ENCODE data around the gene CDCP2.
A peak's percentile ranks its signal among the peaks of the same experiment; 100 is the strongest.

The CDCP2 gene

DNA sequence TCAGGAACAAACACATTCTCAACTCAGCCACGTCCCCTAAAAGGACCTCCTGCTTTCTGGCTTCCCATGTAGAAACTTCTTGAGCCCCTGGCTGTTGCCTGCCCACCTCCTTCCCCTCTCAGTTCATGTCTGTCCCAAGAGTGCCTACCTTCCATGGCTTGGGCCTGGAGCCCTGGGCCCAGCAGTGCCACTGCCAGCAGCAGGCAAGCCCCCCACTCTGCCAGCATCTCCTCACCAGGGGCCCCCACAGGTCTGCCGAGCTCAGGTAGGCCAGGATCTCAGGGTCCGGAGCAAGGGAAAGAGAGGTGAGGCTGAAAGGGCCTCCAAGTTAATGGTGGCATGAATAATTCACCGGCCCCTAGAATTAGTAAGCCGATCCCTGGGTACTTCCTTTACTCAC, at the start of gene CDCP2:
TSS of gene CDCP2 (minus strand) at position 305 of the 400 bp plus-strand sequence. CDS start at position 227, 78 bp downstream.
- no peak for DNase-seq

DNA sequence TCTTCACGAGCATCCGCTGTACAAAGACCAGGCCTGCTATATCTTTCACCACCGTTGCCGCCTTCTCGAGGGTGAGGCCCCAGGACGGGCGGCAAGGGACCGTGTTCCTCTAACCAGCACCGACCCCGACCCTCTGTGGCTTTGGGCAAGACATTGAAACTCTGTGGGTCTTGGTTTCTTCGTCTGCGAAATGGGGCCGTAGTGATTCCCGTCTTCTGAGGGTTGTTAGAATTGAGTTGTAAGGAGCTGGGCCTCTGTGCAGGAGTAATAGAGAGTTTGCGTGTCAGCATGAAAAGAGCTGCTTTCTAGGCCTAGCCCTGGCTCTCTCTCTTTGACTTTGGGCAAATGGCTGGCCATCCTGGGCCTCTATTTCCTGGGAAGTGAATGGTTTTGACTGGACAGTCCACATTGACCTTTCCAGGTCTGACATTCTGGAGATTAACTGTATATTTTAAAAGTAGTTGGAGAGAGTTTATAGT, 47.8 kb upstream of the CDCP2 start:
- no peak for DNase-seq

DNA sequence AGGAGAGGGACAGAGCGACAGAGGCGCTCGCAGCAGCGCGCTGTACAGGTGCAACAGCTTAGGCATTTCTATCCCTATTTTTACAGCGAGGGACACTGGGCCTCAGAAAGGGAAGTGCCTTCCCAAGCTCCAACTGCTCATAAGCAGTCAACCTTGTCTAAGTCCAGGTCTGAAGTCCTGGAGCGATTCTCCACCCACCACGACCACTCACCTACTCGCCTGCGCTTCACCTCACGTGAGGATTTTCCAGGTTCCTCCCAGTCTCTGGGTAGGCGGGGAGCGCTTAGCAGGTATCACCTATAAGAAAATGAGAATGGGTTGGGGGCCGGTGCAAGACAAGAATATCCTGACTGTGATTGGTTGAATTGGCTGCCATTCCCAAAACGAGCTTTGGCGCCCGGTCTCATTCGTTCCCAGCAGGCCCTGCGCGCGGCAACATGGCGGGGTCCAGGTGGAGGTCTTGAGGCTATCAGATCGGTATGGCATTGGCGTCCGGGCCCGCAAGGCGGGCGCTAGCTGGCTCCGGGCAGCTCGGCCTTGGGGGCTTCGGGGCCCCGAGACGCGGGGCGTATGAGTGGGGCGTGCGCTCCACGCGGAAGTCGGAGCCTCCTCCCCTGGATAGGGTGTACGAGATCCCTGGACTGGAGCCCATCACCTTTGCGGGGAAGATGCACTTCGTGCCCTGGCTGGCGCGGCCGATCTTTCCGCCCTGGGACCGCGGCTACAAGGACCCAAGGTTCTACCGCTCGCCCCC, 47.1 kb upstream of the CDCP2 start, which contains the start of the genes CYB5RL and MRPL37:
TSS of gene CYB5RL (minus strand) at position 266 of the 754 bp plus-strand sequence. CDS start 4,414 bp downstream, outside the sequence.
TSS of gene MRPL37 (plus strand) at position 403 of the 754 bp plus-strand sequence. CDS start at position 480, 77 bp downstream.
- peak; percentile 93 for DNase-seq

DNA sequence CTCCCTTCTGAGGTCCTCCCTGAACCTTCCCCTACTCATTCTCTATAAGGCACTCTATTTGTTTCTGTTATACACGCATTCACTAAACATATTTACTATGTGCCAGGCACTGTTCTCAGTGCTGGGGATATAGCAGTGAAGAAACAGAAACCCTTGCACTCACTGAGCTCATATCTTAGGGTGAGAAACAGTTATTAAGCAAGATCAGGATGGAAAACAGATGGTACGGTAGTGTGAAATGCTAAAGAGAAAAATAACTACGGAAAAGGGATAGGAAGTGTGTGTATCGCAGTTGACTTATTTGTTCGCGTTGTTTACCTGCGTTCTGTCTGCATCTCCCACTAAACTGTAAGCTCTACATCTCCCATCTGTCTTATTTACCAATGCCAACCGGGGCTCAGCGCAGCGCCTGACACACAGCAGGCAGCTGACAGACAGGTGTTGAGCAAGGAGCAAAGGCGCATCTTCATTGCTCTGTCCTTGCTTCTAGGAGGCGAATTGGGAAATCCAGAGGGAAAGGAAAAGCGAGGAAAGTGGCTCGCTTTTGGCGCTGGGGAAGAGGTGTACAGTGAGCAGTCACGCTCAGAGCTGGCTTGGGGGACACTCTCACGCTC, 46.5 kb upstream of the CDCP2 start:
- DNase-seq = no peak

DNA sequence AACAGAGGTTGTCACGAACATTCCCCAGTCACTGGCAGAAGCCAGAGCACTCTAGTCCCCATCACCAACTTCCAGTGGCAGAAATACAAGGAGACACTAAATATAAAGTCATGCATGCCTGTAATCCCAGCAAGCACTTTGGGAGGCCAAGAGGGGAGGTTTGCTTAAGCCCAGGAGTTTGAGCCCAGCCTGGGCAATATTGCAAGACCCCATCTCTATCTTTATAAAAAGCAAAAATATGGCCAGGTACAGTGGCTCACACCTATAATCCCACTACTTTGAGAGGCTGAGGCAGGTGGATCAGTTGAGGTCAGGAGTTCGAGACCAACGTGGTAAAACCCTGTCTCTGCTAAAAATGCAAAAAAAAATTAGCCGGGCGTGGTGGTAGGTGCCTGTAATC, 40.7 kb upstream of the CDCP2 start:
- DNase-seq = no peak

DNA sequence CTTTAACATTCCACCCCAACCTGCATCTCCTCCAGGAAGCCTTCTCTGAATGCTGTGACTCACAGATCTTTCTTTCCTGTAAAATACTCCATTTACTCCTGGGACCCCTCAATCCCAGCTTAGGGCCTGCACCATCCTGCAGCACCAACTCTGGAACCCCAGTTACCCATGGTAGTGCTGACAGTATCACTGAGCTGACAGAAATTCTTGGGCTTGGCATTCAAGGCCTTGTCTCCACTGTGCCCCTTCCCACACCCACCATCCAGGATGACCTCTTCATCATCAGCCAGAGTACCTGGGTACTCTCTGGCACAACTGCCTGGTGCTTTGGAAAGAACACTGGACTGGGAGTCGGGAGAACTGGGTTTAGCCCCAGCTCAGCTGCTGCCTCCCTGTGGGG, 38.7 kb upstream of the CDCP2 start:
- no peak for DNase-seq

DNA sequence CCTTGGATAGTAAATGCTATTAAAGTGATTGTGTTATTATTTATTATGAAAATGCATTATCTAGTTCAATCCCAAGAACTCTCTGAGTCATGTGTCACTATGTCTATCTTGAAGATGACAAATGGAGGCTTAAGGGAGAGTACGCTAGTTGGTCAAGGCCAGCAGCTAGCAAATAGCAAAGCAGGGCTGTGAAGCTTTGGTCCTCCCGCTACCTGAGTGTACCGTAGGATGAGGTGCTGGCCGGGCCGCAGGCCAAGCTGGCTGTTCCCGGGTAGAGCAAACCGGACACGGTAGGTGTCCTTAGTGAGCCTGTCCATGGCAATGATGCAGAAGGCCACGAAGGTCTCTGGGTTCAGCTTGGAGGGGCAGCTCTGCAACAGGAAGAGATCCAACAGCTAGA, 37.7 kb upstream of the CDCP2 start:
- DNase-seq = no peak

DNA sequence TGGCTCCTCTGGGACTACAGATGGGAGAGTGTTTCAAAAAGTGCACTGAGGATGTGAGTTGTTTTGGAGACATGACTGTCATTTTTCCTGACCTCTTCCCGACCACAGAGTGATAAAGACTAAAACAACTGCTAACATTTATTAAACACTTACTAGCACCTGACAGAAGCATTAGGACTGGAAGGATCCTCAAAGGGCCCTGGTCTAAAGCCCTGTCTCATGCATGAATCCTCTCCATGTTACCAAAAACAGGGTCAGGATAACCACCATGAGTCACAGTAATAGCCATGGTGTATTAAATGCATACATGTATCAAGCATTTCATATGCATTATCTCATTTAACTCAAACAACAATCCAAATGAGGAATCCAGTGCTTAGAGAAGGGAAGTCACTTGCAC, 35.5 kb upstream of the CDCP2 start:
- DNase-seq = no peak

DNA sequence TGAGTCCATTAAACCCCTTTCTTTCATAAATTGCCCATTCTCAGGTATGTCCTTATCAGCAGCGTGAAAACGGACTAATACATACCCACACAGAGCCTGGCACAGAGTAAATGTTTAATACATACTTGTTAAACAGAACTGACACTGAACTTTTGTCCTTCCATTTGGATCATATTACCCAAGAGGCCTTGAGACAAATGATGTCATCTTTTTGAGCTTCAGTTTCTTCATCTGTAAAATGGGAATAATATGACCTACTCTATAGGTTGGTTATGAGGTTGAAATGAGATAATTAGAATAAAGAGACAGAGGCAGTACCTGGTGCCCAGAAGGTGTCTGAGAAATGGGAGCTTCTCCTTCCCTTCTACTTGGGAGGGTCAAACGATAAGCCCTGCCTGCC, 33.3 kb upstream of the CDCP2 start:
- no peak for DNase-seq

DNA sequence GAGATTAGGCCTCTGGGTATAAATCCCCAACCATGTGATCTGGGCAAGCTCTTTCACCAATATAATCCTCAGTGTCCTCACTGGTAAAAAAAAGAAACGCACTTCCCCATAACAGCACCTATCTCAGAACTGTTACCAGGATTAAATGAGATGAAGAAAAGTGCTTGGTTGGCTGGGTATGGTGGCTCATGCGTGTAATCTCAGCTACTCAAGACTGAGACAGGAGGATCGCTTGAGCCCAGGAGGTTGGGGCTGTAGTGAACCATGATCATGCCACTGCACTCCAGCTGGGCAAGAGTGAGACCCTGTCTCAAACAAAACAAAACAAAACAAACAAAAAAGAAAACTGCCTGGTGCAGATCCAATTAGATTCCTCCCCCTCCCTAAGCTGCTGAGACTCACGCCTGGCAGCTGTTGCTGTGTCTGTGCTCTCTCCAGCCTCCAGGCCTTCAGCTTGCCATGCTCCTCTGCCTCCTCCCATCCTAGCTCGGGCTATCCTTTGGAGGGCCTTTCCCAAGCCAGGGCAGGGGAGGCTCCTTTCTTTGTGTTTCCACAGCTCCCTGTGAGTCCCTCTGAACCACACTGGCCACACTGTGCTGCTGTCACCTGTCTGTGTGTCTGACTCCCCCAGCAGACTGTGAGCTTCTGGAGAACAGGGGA, 28.0 kb upstream of the CDCP2 start:
- DNase-seq = no peak

DNA sequence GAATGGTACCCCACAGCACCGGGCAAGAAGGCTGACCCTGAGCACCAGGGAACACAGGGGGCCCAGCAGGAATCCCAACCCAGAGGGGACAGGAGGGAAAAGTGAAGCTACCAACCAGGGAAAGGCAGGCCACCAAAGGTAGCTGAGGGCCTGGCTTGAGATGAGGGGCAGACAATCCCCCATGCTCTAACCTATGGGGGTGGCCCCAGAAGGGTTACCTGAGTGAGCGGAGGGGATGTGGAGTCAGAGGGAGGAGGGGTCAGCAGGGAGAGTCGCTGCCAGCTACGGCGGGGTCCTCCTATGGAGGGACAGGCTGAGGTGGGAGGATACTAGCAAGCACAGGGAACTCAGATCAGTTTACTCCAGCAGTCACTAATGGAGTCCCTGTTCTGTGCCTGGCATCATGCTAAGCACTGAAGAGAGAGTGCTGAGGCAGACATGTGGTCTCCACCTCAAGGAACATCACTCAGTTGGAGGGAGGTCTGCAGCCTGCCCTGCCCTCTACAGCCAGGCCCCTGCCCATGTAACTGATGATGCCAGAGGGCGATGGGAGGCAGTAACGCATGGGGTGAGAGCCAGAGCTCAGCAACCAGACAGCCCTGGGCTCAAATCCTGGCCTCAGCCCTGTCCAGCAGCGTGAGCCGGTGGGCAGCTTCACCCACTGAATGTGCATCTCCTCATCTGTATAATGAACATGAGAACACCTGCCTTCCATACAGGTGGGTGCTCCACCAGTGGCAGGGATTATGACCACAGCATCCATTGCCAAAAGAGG, 25.7 kb upstream of the CDCP2 start:
- no peak for DNase-seq

DNA sequence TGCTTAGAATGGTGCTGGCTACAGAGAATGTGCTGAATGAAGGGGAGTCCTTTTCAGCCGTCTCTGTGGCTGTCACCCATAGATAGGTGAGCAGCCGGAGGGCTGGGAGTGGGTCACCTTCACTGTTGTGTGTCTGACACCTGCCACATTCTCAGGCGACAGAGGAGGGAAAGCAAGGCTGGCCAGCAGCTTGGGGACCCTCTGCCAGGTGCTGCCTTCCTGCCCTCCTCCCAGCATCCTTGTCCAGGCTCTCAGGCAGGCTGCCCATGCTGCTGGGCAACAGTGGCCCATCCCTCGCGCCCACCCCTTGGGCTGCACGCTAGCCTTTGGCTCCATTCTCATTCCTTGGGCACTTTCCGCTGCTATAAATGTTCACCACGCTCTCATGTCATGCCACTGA, 24.9 kb upstream of the CDCP2 start:
- no peak for DNase-seq

DNA sequence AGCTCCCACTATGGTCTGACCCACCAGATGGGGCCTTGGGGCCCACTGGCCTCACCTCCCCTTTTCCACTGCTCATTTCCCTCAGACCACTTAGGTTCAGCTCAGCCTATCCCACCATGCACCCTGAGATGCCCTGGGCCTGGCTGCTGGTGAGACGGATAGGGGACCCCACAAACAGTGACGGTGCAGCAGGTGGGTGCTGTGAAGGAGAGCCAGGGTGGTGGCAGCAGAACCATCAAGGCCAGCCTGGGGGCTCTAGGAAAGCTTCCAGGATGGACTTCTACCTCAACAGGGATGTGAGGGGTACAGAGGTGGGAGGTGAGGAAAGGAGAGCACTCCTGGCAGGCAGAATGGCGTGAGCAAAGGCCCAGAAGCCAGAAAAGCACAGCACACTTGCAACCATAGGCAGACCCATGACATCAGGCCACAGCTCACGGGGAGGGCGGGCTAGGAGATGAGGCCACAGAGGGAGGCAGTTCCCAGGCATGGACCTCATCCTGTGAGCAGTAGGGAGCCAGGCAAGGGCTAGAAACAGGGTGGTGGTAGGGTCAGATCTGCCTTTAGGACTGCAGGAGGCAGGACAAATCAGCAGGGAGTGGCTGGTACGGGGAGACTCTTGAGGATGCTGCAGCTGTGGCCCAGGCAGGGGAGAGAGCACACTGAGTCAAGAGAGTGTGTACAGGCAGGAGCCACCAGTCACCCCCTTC, 24.0 kb upstream of the CDCP2 start:
- no peak for DNase-seq

DNA sequence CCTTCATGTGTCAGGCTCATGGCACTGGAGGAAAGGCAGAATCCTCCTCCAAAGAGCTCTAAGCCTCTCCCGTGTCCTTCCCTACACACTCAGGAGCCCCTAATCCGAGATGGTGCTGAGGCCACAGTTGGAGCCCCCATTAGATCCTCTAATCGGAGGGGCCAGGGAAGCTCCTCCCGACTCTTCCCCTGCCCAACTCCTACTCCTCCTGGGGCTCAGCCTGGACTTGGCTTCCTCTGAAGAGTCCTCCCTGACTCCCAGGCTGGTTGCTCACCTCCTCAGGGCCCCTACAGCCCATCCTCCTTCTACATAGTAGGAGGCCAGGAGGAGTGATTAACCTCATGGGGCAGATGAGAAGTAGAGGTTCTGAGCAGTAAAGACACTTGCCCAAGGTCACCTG, 21.3 kb upstream of the CDCP2 start:
- DNase-seq = no peak

DNA sequence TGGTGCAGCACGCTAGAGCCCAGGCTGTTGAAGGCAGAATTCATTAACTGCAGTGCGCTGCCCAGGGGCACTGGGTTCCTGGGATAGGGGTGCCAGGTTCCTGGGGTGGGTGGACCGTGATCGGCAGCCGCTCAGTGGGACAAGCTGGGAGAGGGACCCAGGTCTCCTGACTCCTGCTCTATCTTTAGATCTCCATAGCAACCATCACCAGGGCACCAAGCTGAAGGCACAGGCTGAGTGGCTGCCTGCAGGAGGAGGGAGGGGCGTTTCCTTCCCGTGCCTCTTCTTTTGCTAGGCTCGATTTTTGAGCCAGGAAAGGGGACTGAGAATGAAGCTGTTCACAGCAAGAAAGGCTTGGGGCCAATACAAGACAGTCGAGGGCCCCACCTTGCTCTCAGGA, 20.9 kb upstream of the CDCP2 start:
- no peak for DNase-seq

DNA sequence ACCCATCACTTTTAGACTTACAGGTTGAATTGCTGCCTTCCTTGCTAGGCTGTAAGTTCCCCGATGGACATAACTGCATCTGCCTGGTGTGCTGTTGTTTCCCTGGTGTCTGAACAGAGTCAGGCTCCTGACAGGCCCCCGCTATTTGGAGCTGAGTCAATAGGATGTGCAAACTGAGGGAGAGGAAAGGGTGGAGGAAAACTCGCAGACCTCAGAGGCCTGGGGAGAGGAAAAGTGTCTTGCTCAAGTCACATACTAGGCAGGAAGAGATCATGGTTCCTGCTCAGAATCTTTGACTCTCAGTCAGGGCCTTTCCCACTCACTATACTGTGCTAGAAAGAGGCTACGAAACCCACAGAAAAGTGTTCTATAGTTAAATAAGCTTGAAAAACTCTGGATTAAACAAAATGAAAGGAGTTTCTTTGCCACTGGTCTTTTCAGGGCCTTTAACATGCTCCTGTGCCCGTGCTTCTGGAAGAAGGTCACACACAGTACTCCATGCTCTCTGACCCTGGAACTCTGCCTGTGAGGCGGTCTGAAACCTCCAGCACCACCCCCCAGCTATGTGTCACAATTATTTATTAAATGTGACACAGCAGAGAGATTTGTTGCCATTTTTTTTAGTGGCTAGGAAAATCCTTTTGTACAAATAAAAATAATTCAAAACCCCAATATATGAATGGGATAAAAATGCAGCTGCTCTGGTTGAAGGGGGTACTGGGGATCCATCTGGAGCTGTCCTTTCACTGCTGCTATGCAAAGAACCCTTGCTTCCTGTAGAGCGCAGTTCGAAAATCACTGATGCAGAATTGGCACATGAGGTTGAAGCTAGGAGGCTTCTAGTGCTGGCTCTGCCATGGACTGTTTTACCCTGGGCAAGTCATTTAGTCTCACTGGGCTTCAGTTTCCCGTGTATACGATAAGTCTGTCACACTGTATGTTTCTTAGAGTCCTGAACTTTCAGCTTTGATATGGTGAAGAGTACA, 20.1 kb upstream of the CDCP2 start:
- DNase-seq = no peak

DNA sequence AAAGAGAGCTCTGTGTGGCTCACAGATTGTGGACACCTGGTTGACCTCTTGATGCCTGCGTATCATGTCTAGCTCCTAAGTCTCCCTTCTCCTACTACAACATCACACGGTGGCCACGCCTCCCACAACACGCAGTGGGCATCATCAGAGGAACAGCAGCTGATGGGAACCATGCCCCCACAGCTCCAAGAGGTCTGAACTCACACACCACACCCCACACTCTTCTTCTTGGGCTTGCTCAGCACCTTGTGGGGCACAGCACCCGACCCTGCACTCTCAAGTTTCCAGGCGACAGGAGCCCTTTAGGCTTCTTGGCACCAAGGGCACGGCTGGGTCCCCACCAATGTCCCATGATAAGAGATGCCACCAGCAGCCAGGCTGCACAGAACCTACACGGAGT, 18.8 kb upstream of the CDCP2 start:
- no peak for DNase-seq

DNA sequence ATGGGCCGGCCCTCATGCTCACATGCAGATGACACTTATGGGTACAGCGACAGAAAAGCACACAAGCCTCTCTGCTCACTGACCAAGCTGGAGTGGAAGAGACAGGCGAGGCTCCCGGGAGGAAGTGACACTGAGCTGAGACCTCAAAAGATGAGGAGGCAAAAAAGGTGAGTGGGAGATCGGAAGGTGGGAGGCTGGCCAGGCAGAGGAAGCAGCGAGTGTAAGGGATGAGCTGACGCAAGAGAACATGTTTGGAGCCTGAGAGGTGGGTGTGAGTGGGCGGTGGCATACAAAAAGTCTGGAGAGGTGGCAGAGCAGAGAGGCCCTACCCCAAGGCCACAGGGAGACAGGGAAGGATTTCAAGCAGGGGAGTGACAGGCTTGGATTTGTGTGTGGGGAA, 18.2 kb upstream of the CDCP2 start:
- DNase-seq = no peak

DNA sequence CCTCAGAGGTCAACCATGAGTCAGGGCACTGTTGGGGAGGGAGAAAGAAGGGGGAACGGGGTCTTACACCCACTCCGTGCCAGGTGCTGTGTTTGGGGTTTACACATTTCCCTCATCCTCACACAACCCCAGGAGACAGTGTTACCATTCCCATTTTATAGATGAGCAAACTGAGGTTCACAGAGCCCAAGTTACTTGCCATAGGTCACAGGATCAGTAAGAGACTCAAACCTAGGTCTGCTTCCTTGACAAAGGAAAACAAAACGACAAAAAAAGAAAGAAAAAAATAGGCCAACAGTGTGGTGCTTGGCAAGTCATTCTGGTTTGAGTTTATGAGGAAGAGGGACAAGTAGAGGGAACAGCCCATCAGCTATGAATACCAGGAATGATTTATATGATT, 16.3 kb upstream of the CDCP2 start:
- no peak for DNase-seq

DNA sequence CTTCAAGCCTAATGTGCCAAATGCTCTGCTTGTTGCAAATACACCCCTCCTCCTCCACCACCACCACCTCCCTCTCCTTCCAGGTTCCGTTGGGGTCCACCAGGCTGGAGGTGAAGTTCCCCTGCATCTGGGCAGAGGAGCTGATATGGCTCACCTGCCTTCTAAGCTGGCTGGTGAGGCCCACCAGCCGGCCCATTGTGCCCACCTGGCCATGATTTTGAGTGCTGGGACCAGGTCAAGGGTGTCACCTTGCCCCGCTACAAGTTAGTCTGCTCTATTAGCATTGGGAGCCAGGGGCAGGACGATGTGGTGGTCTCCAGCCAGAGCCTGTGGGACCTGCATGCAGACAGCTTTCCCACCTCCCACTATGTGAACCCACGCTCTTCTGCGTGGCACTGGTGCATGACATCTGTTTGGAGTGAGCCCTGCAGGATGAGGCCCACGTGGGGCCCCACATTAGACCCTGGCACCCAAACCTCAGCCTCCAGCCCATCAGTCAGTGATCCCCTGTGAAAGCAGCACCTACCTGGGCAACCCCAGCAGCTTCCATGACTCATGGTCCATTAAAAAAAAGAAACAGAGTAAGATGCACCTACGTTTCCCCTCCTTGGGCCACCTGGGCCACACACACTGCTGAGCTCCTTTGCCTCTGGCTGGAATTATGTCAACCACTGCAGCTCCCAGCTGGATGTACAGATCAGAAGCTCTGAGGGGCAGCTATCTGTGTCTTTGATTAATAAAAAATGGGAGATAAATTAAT, 15.6 kb upstream of the CDCP2 start:
- DNase-seq = no peak

All from activated CD4-positive, alpha-beta T cell treated with anti-CD3 and anti-CD28 coated beads for 48 hours (primary cell).